H1 (cell line): ENCODE results near the gene PPIG. TPM values are rescaled to one million over a fixed set of nuclear protein-coding genes. Genes with fewer than 3 reads are reported as not detected.

Experiments used
- CTCF ChIA-PET: fragments of 300-600 bp; sonication (Branson Sonifier 250); formaldehyde crosslinking; loops from one replicate; lab custom pipeline; 2021; ENCODE audit not compliant: partially characterized antibody; lab: Charles Lee
- POLR2A ChIA-PET: fragments of 300-600 bp; sonication (Branson Sonifier 250); formaldehyde crosslinking; loops from one replicate; lab custom pipeline; 2021; ENCODE audit warnings: inconsistent platforms; ENCODE audit not compliant: partially characterized antibody; lab: Charles Lee
- DNase-seq, 2 experiments: peaks; one replicate each; pipeline versions ENCODE4 v3.0.0 to v3.0.0-alpha.2; 2010 to 2022; ENCODE audit warnings: low spot score in 2 of 2, low read depth in 1 of 2, mixed read lengths in 1 of 2
- FAIRE-seq: peaks from 2 replicates; lab custom pipeline; 2011; peaks lifted over from hg19 to GRCh38; lab: Jason Lieb, UNC
- H2AFZ ChIP-seq: 2 replicates; pipeline ENCODE4 v1.8.1; 2012; ENCODE audit warnings: low read length, inconsistent platforms
- H2AK5ac ChIP-seq: 2 replicates; pipeline ENCODE4 v1.6.1; 2013; ENCODE audit warnings: low read depth, low read length
- H2BK120ac ChIP-seq: replicated peaks from 2 replicates; pipeline ENCODE3; 2013; ENCODE audit warnings: low read depth, low read length, inconsistent platforms
- H2BK12ac ChIP-seq: 2 replicates; pipeline ENCODE4 v1.6.1; 2013; ENCODE audit warnings: low read depth, low read length
- H2BK15ac ChIP-seq: 2 replicates; pipeline ENCODE4 v1.6.1; 2013; ENCODE audit warnings: low read length
- H2BK20ac ChIP-seq: 2 replicates; pipeline ENCODE4 v1.6.1; 2013; ENCODE audit warnings: low read length
- H2BK5ac ChIP-seq: 2 replicates; pipeline ENCODE4 v1.6.1; 2013; ENCODE audit warnings: low read depth, low read length
- H3K14ac ChIP-seq: 2 replicates; pipeline ENCODE4 v1.6.1; 2013; ENCODE audit warnings: inconsistent platforms; ENCODE audit not compliant: insufficient read length
- H3K18ac ChIP-seq: 2 replicates; pipeline ENCODE4 v1.6.1; 2013; ENCODE audit warnings: low read length; ENCODE audit errors: extremely low read depth
- H3K23ac ChIP-seq: 2 replicates; pipeline ENCODE4 v1.6.1; 2013; ENCODE audit warnings: inconsistent platforms; ENCODE audit not compliant: insufficient read length
- H3K23me2 ChIP-seq: 2 replicates; pipeline ENCODE4 v1.6.1; 2013; ENCODE audit warnings: low read depth, low read length
- H3K27ac ChIP-seq: 2 replicates; pipeline ENCODE4 v1.6.1; 2011; ENCODE audit warnings: low read depth, low read length, inconsistent platforms
- H3K27me3 ChIP-seq, 4 experiments: replicated peaks in 1 of 4; 1 replicate in 1 of 4; 2 replicates in 3 of 4; pipeline versions ENCODE4 v1.6.1 to v1.8.1; 2011 to 2013; ENCODE audit warnings: low read length in 3 of 4, mild to moderate bottlenecking in 3 of 4, inconsistent platforms in 2 of 4, mixed read lengths in 2 of 4, moderate library complexity in 1 of 4; ENCODE audit not compliant: control insufficient read depth in 3 of 4, insufficient read depth in 3 of 4; ENCODE audit errors: extremely low read depth in 1 of 4
- H3K36me3 ChIP-seq, 4 experiments: 2 replicates each; pipeline versions ENCODE4 v1.6.1 to v1.8.1; 2011 to 2013; ENCODE audit warnings: mild to moderate bottlenecking in 4 of 4, low read length in 3 of 4, moderate library complexity in 2 of 4, control low read depth in 1 of 4, inconsistent platforms in 1 of 4; ENCODE audit not compliant: insufficient read depth in 4 of 4, control insufficient read depth in 2 of 4
- H3K4ac ChIP-seq: replicated peaks from 2 replicates; pipeline ENCODE3; 2013; ENCODE audit warnings: low read length, low read depth, mixed read lengths, inconsistent platforms; ENCODE audit not compliant: insufficient read length
- H3K4me1 ChIP-seq, 4 experiments: replicated peaks in 1 of 4; 1 replicate in 1 of 4; 2 replicates in 3 of 4; pipeline versions ENCODE4 v1.6.1 to v1.8.1; 2011 to 2013; ENCODE audit warnings: low read length in 3 of 4, inconsistent platforms in 2 of 4, mixed read lengths in 1 of 4; ENCODE audit not compliant: insufficient read depth in 4 of 4, control insufficient read depth in 3 of 4
- H3K4me2 ChIP-seq, 2 experiments: 2 replicates each; pipeline versions ENCODE4 v1.6.1 to v1.8.1; 2011 to 2013; ENCODE audit warnings: low read depth in 2 of 2, low read length in 2 of 2, control low read depth in 1 of 2, inconsistent platforms in 1 of 2, mild to moderate bottlenecking in 1 of 2; ENCODE audit not compliant: insufficient read depth in 1 of 2
- H3K4me3 ChIP-seq, 4 experiments: fragments of 200-600, 300-600 bp in 1 of 4; sonication (generic), shearing (Covaris generic), sonication (Bioruptor Twin) in 1 of 4; 2 replicates each; pipeline versions ENCODE4 v1.5.1 to v1.8.1; 2011 to 2016; ENCODE audit warnings: low read length in 4 of 4, low read depth in 3 of 4, control low read depth in 2 of 4, inconsistent platforms in 2 of 4, mild to moderate bottlenecking in 2 of 4, mixed read lengths in 1 of 4, moderate library complexity in 1 of 4; ENCODE audit not compliant: insufficient read depth in 2 of 4; ENCODE audit errors: extremely low read depth in 1 of 4
- H3K56ac ChIP-seq: replicated peaks from 2 replicates; pipeline ENCODE3; 2013; ENCODE audit warnings: low read depth, mild to moderate bottlenecking, mixed read lengths, low read length, inconsistent platforms; ENCODE audit not compliant: insufficient read length
- H3K79me1 ChIP-seq: 2 replicates; pipeline ENCODE4 v1.6.1; 2013; ENCODE audit warnings: low read depth, low read length, control low read depth
- H3K79me2 ChIP-seq, 2 experiments: 2 replicates each; pipeline versions ENCODE4 v1.6.1 to v1.8.1; 2012 to 2013; ENCODE audit warnings: low read length in 2 of 2, mild to moderate bottlenecking in 2 of 2, inconsistent platforms in 1 of 2; ENCODE audit not compliant: insufficient read depth in 2 of 2, control insufficient read depth in 1 of 2
- H3K9ac ChIP-seq, 4 experiments: replicated peaks in 1 of 4; 1 replicate in 1 of 4; 2 replicates in 3 of 4; pipeline versions ENCODE4 v1.6.1 to v1.8.1; 2011 to 2013; ENCODE audit warnings: low read depth in 3 of 4, low read length in 3 of 4, control low read depth in 2 of 4, mild to moderate bottlenecking in 2 of 4, moderate library complexity in 2 of 4, inconsistent platforms in 1 of 4; ENCODE audit errors: extremely low read depth in 1 of 4
- H3K9me3 ChIP-seq, 2 experiments: 2 replicates each; pipeline versions ENCODE4 v1.6.1 to v1.8.1; 2012 to 2013; ENCODE audit warnings: mild to moderate bottlenecking in 2 of 2, moderate library complexity in 2 of 2, control low read depth in 1 of 2, inconsistent platforms in 1 of 2, low read depth in 1 of 2, low read length in 1 of 2, mixed read lengths in 1 of 2; ENCODE audit not compliant: insufficient read depth in 2 of 2
- H4K20me1 ChIP-seq, 2 experiments: replicated peaks in 1 of 2; 2 replicates each; pipeline versions ENCODE3 to v1.8.1; 2011 to 2013; ENCODE audit warnings: inconsistent platforms in 2 of 2, low read length in 2 of 2, mild to moderate bottlenecking in 1 of 2; ENCODE audit not compliant: insufficient read depth in 2 of 2, control insufficient read depth in 1 of 2
- H4K5ac ChIP-seq: 2 replicates; pipeline ENCODE4 v1.6.1; 2013; ENCODE audit warnings: low read length, low read depth, mixed read lengths, inconsistent platforms; ENCODE audit not compliant: insufficient read length
- H4K8ac ChIP-seq: 2 replicates; pipeline ENCODE4 v1.8.0; 2013; ENCODE audit warnings: mild to moderate bottlenecking, moderate library complexity, low read length, inconsistent platforms; ENCODE audit not compliant: insufficient read depth; ENCODE audit errors: extremely low read depth
- H4K91ac ChIP-seq: replicated peaks from 2 replicates; pipeline ENCODE3; 2013; ENCODE audit warnings: low read length, mixed read lengths, inconsistent platforms; ENCODE audit not compliant: insufficient read length
- ASH2L ChIP-seq: fragments of 200-600, 300-600 bp; sonication (generic); IDR thresholded peaks from one replicate; pipeline ENCODE4 v1.7.1; 2017; ENCODE audit warnings: low read length
- CBX5 ChIP-seq: fragments of 300-800, 300-1000 bp; sonication (generic); IDR thresholded peaks from 2 replicates; pipeline ENCODE4 v1.7.1; 2016; ENCODE audit warnings: antibody characterized with exemption, low read length, low read depth
- CHD2 ChIP-seq: IDR thresholded peaks from 2 replicates; pipeline ENCODE4 v1.6.1; 2012; ENCODE audit warnings: low read length, improper control_type of control experiment
- EGR1 ChIP-seq: IDR thresholded peaks from 2 replicates; pipeline ENCODE4 v1.6.1; 2011; ENCODE audit warnings: low read depth, low read length, borderline replicate concordance
- FOSL1 ChIP-seq: IDR thresholded peaks from 2 replicates; pipeline ENCODE4 v1.6.1; 2011; ENCODE audit warnings: mild to moderate bottlenecking, low read depth, low read length, moderate library complexity; ENCODE audit not compliant: insufficient read depth
- GTF2F1 ChIP-seq: IDR thresholded peaks from 2 replicates; pipeline ENCODE4 v1.6.1; 2012; ENCODE audit warnings: low read depth, low read length, improper control_type of control experiment, borderline replicate concordance
- JUN ChIP-seq: IDR thresholded peaks from 2 replicates; pipeline ENCODE4 v1.6.1; 2011; ENCODE audit warnings: low read depth, mild to moderate bottlenecking, improper control_type of control experiment, low read length
- JUND ChIP-seq: IDR thresholded peaks from 2 replicates; pipeline ENCODE4 v1.6.1; 2011; ENCODE audit warnings: mild to moderate bottlenecking, improper control_type of control experiment, low read length
- KDM5A ChIP-seq: fragments of 200-600 bp; IDR thresholded peaks from 2 replicates; pipeline ENCODE4 v1.7.1; 2012; ENCODE audit warnings: mild to moderate bottlenecking, low read length, inconsistent platforms, mixed read lengths
- RXRA ChIP-seq: IDR thresholded peaks from 2 replicates; pipeline ENCODE4 v1.6.1; 2011; ENCODE audit warnings: low read depth, mild to moderate bottlenecking, low read length, moderate library complexity; ENCODE audit not compliant: insufficient read depth
- whole genome bisulfite sequencing, 2 experiments: shearing (Covaris generic) in 1 of 2; methylation state at CpG; one replicate each; pipeline versions ENCODE4 v1.1.6 to v1.1.7; 2013 to 2015; ENCODE audit warnings: low lambda C conversion rate in 2 of 2, mixed read lengths in 2 of 2, inconsistent platforms in 1 of 2, low coverage in 1 of 2, missing lambda C conversion rate in 1 of 2; ENCODE audit not compliant: insufficient replicate concordance in 2 of 2, insufficient coverage in 1 of 2, insufficient read length in 1 of 2; ENCODE audit errors: extremely low coverage in 1 of 2, missing lambda C conversion rate in 1 of 2; 5-methylcytosine and 5-hydroxymethylcytosine counted together
- polyA plus RNA-seq, 7 experiments: library from polyadenylated mRNA; depleted of rRNA in 3 of 7; stranded (reverse) in 5 of 7; unstranded in 2 of 7; fragments of >200 nt in 5 of 7; fragments of 200-250 nt in 2 of 7; gene quantifications; 1 replicate in 5 of 7; 2 replicates in 1 of 7; 4 replicates in 1 of 7; pipeline versions ENCODE4 v1.2.1 to v1.2.3, GENCODE V29; 2011 to 2013; ENCODE audit warnings: missing spikeins in 2 of 7, mixed read lengths in 2 of 7
- total RNA-seq: library from RNA; stranded (reverse); fragmentation: NEBNext Ultra II Directional; extraction: Animal tissue kit (Norgen Biotek cat#: 25700); gene quantifications from 2 replicates; pipeline ENCODE4 v1.2.1, GENCODE V29; 2021
- TF ChIP-seq, protein P1 (sequence below): IDR thresholded peaks from 2 replicates; pipeline ENCODE4 v1.6.1; 2011; ENCODE audit warnings: low read depth, mild to moderate bottlenecking, low read length; ENCODE audit not compliant: insufficient read depth
- TF ChIP-seq, protein P2 (sequence below), 3 experiments: IDR thresholded peaks; 1 replicate in 2 of 3; 2 replicates in 1 of 3; pipeline versions ENCODE4 v1.5.1 to v1.6.1; 2011; ENCODE audit warnings: low read length in 3 of 3, mild to moderate bottlenecking in 3 of 3, inconsistent platforms in 2 of 3, low read depth in 1 of 3, moderate library complexity in 1 of 3; ENCODE audit not compliant: insufficient read depth in 1 of 3; ENCODE audit errors: control extremely low read depth in 1 of 3

The PPIG gene
- total and polyA plus RNA-seq, 2 of the 8 experiments (the other 6 are each of a cell fraction or from before 2014, with no cell fraction given) = 14.7 to 71.0 TPM

DNA sequence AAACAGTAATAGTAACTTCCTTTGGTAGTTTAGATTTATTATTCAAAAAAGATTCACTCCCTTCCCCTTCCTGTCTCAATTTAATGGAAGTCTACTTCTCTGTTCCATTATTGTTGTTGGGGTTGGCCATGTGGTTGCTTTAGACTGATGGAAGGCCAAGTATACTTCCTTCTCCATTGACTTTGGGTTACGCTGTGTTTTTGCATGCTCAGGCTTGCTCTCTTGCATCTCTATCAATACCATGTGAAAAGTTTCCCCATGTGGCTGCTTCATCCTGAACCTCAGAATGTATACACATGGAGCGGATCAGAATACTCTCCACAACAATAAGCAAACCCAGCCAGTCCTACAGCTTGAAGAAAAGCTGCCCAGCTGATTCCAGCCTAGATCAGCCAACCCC, 89.8 kb downstream of the PPIG start:
- H3K18ac ChIP-seq = 0 out of 2 replicates have a peak overlapping the region, but pooled peaks have one; percentile 13
- H4K8ac ChIP-seq = no peak overlapping the region
- H2AK5ac ChIP-seq = no peak overlapping the region
- no peak overlapping the region for H4K5ac ChIP-seq
- ChIA-PET CTCF (no interaction called here), POLR2A (no interaction called here)
- H2BK20ac ChIP-seq = no peak overlapping the region
- FAIRE-seq = no peak
- H3K56ac ChIP-seq = no peak overlapping the region
- no peak overlapping the region for H3K9ac ChIP-seq
- H3K23ac ChIP-seq = no peak overlapping the region
- no peak overlapping the region for H3K4me3 ChIP-seq
- no peaks in the 10 kb centered on the region; the same call in 1 of the 2 replicates for H3K23me2 ChIP-seq
- no peaks in the 10 kb centered on the region for H3K4me1 ChIP-seq
- H3K4me2 ChIP-seq = no peak overlapping the region
- H3K36me3 ChIP-seq = no peaks in the 10 kb centered on the region
- H4K20me1 ChIP-seq = no peaks in the 10 kb centered on the region
- DNase-seq = no peak
- H3K4ac ChIP-seq = no peak overlapping the region
- H3K14ac ChIP-seq = no peak overlapping the region
- H2BK15ac ChIP-seq = no peak overlapping the region
- 95% methylated on average over 2 of the region's 2 CpGs; no CpG with 5 or more reads in 1 of the 2 experiments for WGBS, 2 experiments
- no peak overlapping the region for H2BK120ac ChIP-seq
- H3K79me2 ChIP-seq = no peaks in the 10 kb centered on the region
- no peaks in the 10 kb centered on the region for H3K79me1 ChIP-seq
- H3K27me3 ChIP-seq = no peaks in the 10 kb centered on the region
- no peak overlapping the region for H4K91ac ChIP-seq
- no peak overlapping the region for H2BK5ac ChIP-seq
- H2AFZ ChIP-seq = no peak overlapping the region
- no peak overlapping the region for H2BK12ac ChIP-seq
- no peaks in the 10 kb centered on the region; a peak in 1 of 4 replicates for H3K9me3 ChIP-seq
- no peak overlapping the region for H3K27ac ChIP-seq
- TF ChIP-seq, protein P1, sequence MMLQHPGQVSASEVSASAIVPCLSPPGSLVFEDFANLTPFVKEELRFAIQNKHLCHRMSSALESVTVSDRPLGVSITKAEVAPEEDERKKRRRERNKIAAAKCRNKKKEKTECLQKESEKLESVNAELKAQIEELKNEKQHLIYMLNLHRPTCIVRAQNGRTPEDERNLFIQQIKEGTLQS = no peak
- TF ChIP-seq JUN = no peak
- no peak for TF ChIP-seq EGR1
- TF ChIP-seq JUND = no peak
- no peak for TF ChIP-seq GTF2F1
- no peak for TF ChIP-seq RXRA
- no peak for TF ChIP-seq CHD2
- TF ChIP-seq KDM5A = no peak
- TF ChIP-seq, protein P2, sequence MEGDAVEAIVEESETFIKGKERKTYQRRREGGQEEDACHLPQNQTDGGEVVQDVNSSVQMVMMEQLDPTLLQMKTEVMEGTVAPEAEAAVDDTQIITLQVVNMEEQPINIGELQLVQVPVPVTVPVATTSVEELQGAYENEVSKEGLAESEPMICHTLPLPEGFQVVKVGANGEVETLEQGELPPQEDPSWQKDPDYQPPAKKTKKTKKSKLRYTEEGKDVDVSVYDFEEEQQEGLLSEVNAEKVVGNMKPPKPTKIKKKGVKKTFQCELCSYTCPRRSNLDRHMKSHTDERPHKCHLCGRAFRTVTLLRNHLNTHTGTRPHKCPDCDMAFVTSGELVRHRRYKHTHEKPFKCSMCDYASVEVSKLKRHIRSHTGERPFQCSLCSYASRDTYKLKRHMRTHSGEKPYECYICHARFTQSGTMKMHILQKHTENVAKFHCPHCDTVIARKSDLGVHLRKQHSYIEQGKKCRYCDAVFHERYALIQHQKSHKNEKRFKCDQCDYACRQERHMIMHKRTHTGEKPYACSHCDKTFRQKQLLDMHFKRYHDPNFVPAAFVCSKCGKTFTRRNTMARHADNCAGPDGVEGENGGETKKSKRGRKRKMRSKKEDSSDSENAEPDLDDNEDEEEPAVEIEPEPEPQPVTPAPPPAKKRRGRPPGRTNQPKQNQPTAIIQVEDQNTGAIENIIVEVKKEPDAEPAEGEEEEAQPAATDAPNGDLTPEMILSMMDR (IDR thresholded peaks at IDR 0.05; ENCODE audit: control extremely low read depth in 1 of 3, insufficient read depth in 1 of 3, low read depth in 1 of 3, low read length in 3 of 3) = no peak
- TF ChIP-seq ASH2L = no peak
- no peak for TF ChIP-seq CBX5
- no peak for TF ChIP-seq FOSL1
